Spleen (tissue), 11 donors: ENCODE measurements around the gene NDUFAF2. TPM values are rescaled to one million over a fixed set of nuclear protein-coding genes. Genes with fewer than 3 reads are reported as not detected.

ENCODE experiments used
- DNase-seq: peaks from one replicate; pipeline ENCODE4 v3.0.0-alpha.2; 2020
- H3K27ac ChIP-seq, 8 donors: fragments of 200-600 bp; sonication (generic) in 7 of 8; 1 replicate in 4 of 8; 2 replicates in 4 of 8; pipeline versions ENCODE4 v1.5.0 to v1.8.0; 2016 to 2021; ENCODE audit warnings: inconsistent platforms in 4 of 8, mild to moderate bottlenecking in 4 of 8, moderate library complexity in 1 of 8
- H3K27me3 ChIP-seq, 7 donors: fragments of 200-600 bp; sonication (generic) in 6 of 7; replicated peaks in 1 of 7; 1 replicate in 4 of 7; 2 replicates in 3 of 7; pipeline versions ENCODE4 v1.5.0 to v1.8.0; 2016 to 2021; ENCODE audit warnings: inconsistent platforms in 3 of 7, mild to moderate bottlenecking in 1 of 7
- H3K36me3 ChIP-seq, 6 donors: fragments of 200-600 bp; sonication (generic) in 5 of 6; 1 replicate in 4 of 6; 2 replicates in 2 of 6; pipeline versions ENCODE4 v1.5.0 to v1.8.0; 2016 to 2021; ENCODE audit warnings: inconsistent platforms in 2 of 6
- H3K4me1 ChIP-seq, 6 donors: fragments of 200-600 bp; sonication (generic) in 5 of 6; 1 replicate in 3 of 6; 2 replicates in 3 of 6; pipeline versions ENCODE4 v1.5.0 to v1.8.0; 2016 to 2021; ENCODE audit warnings: inconsistent platforms in 3 of 6
- H3K4me3 ChIP-seq, 8 donors: fragments of 200-600 bp; sonication (generic) in 7 of 8; 1 replicate in 4 of 8; 2 replicates in 4 of 8; pipeline versions ENCODE4 v1.5.0 to v1.8.0; 2016 to 2021; ENCODE audit warnings: inconsistent platforms in 4 of 8, mild to moderate bottlenecking in 4 of 8, moderate library complexity in 2 of 8
- H3K9me3 ChIP-seq, 8 donors: fragments of 200-600 bp; sonication (generic) in 7 of 8; 1 replicate in 4 of 8; 2 replicates in 4 of 8; pipeline versions ENCODE4 v1.5.0 to v1.8.0; 2016 to 2021; ENCODE audit warnings: inconsistent platforms in 4 of 8
- CTCF ChIP-seq, 11 experiments: fragments of 200-600 bp in 7 of 11; fragments of 450-650 bp in 4 of 11; sonication (generic) in 4 of 11; IDR thresholded peaks in 8 of 11; conservative IDR thresholded peaks in 3 of 11; 1 replicate in 7 of 11; 2 replicates in 4 of 11; pipeline versions ENCODE4 v1.4.0 to v1.8.0; 2016 to 2021; ENCODE audit warnings: antibody characterized with exemption in 11 of 11, inconsistent platforms in 4 of 11, mild to moderate bottlenecking in 1 of 11
- POLR2A ChIP-seq, 3 donors: fragments of 450-650 bp; IDR thresholded peaks; one replicate each; pipeline ENCODE4 v1.5.1; 2017; ENCODE audit warnings: antibody characterized with exemption in 3 of 3, mild to moderate bottlenecking in 1 of 3
- POLR2AphosphoS5 ChIP-seq, 3 donors: sonication (generic); formaldehyde crosslinking; IDR thresholded peaks; one replicate each; pipeline ENCODE4 v1.5.1; 2017; ENCODE audit warnings: antibody characterized with exemption in 3 of 3
- WGBS, 5 donors: extraction: QIAGEN DNeasy Blood & Tissue Kit in 3 of 5; methylation state at CpG; one replicate each; pipeline versions ENCODE4 v1.1.5 to v1.1.7; 2013 to 2018; 5-methylcytosine and 5-hydroxymethylcytosine counted together
- intact Hi-C: fragments of 100-400 bp; cut with DNase I; formaldehyde crosslinking; loops from one replicate; pipeline ENCODE4 v1.15.0; 2023; ENCODE audit warnings: low total_unique reads
- polyA plus RNA-seq, 3 donors: library from polyadenylated mRNA; stranded (reverse); fragments of 200-250 nt; gene quantifications; one replicate each; pipeline ENCODE4 v1.2.1, GENCODE V29; 2013
- total RNA-seq, 7 donors: library from RNA; depleted of rRNA in 3 of 7; stranded (reverse); fragments of >200 nt in 3 of 7; fragmentation: NEBNext Ultra II Directional in 4 of 7; extraction: Animal tissue kit (Norgen Biotek cat#: 25700) in 4 of 7; gene quantifications; one replicate each; pipeline versions ENCODE4 v1.1.0 to v1.2.1, GENCODE V29; 2016 to 2021
- donor health status: healthy with polysubstance abuse.
- donor health status: DM: no; HTN: no; CAD: no; lungs with moderate emphysema.
- donor health status: DM: no; HTN: no; CAD: no.
- donor health status: Bipolar disorder and iron deficiency.
- donor health status: healthy.
- donor health status: DM: no; HTN: no; CAD: no.
- donor health status: DM: yes; HTN: yes; CAD: no.

Gene NDUFAF2
- total and polyA plus RNA-seq, 10 donors: 3.2 to 40.5 (median 13.1) TPM

- WGBS, 5 donors: 69 to 79% (median 71%) methylated on average over 1 of the region's 1 CpG
- TF ChIP-seq CTCF (IDR thresholded peaks at IDR 0.05 in 8 of 11, conservative IDR thresholded peaks at IDR 0.05 in 3 of 11) (no peak), POLR2A (IDR thresholded peaks at IDR 0.05) (no peak), POLR2AphosphoS5 (IDR thresholded peaks at IDR 0.05) (no peak)
- DNase-seq: no peak
- no peaks in the 10 kb centered on the region for H3K36me3 ChIP-seq
- peaks cover 0 to 3% (median 0%) of the 10 kb centered on the region in 6 donors for H3K4me1 ChIP-seq
- intact Hi-C loops: no loop called here
- no peaks in the 10 kb centered on the region for H3K27me3 ChIP-seq
- H3K27ac ChIP-seq: no peak overlapping the region
- peaks cover 0 to 13% (median 0%) of the 10 kb centered on the region in 8 donors for H3K9me3 ChIP-seq
- H3K4me3 ChIP-seq: no peak overlapping the region
Measured at GRCh38 chr5:61023131-61023530, 78.1 kb downstream of the NDUFAF2 start.

GRCh38 chr5:61026004-61026403 is 81.0 kb downstream of the NDUFAF2 start:
- no peaks in the 10 kb centered on the region for H3K27me3 ChIP-seq
- no peak for TF ChIP-seq POLR2A (IDR thresholded peaks at IDR 0.05)
- no peak for TF ChIP-seq POLR2AphosphoS5 (IDR thresholded peaks at IDR 0.05)
- no peak for TF ChIP-seq CTCF (IDR thresholded peaks at IDR 0.05 in 8 of 11, conservative IDR thresholded peaks at IDR 0.05 in 3 of 11)
- DNase-seq: no peak
- 64 to 84% (median 75%) methylated on average over 2 of the region's 2 CpGs for WGBS, 5 donors
- H3K9me3 ChIP-seq: peaks cover 0 to 13% (median 0%) of the 10 kb centered on the region in 8 donors
- intact Hi-C loops: no loop called here
- no peaks in the 10 kb centered on the region for H3K4me1 ChIP-seq
- no peak overlapping the region for H3K4me3 ChIP-seq
- no peak overlapping the region for H3K27ac ChIP-seq
- H3K36me3 ChIP-seq: no peaks in the 10 kb centered on the region

- Histone ChIP-seq H3K27ac (no peak overlapping the region), H3K4me1 (no peaks in the 10 kb centered on the region), H3K9me3 (peaks cover 0 to 9% (median 0%) of the 10 kb centered on the region in 8 donors), H3K27me3 (no peaks in the 10 kb centered on the region), H3K36me3 (no peaks in the 10 kb centered on the region), H3K4me3 (no peak overlapping the region)
- WGBS, 5 donors: 86 to 94% (median 90%) methylated on average over 1 of the region's 1 CpG
- intact Hi-C loops: no loop called here
- TF ChIP-seq POLR2A (IDR thresholded peaks at IDR 0.05) (no peak), POLR2AphosphoS5 (IDR thresholded peaks at IDR 0.05) (no peak), CTCF (IDR thresholded peaks at IDR 0.05 in 8 of 11, conservative IDR thresholded peaks at IDR 0.05 in 3 of 11) (no peak)
- DNase-seq: no peak
Measured at GRCh38 chr5:61028382-61028781, 83.4 kb downstream of the NDUFAF2 start.

GRCh38 chr5:61029456-61030162 is 84.6 kb downstream of the NDUFAF2 start:
- no peaks in the 10 kb centered on the region for H3K4me1 ChIP-seq
- TF ChIP-seq POLR2A (IDR thresholded peaks at IDR 0.05): no peak
- no peak for TF ChIP-seq POLR2AphosphoS5 (IDR thresholded peaks at IDR 0.05)
- TF ChIP-seq CTCF (IDR thresholded peaks at IDR 0.05 in 8 of 11, conservative IDR thresholded peaks at IDR 0.05 in 3 of 11): no peak
- no peaks in the 10 kb centered on the region for H3K27me3 ChIP-seq
- H3K4me3 ChIP-seq: no peak overlapping the region
- H3K36me3 ChIP-seq: no peaks in the 10 kb centered on the region
- H3K27ac ChIP-seq: no peak overlapping the region
- intact Hi-C loops: no loop called here
- H3K9me3 ChIP-seq: peaks cover 0 to 9% (median 0%) of the 10 kb centered on the region in 8 donors
- DNase-seq: no peak
- 87 to 97% (median 93%) methylated on average over 6 of the region's 6 CpGs for WGBS, 5 donors
